GM21367 (cell line): ENCODE measurements around the gene HMGN4.
"Not testable (repeated sequence)": the region's sequence is repeated elsewhere in the genome, so short reads cannot be mapped to it uniquely, and the experiment has no call there.

Experiments
- ATAC-seq: cut with Tn5 transposase; IDR thresholded peaks from one replicate; pipeline ENCODE4 v1.9.1; 2021; ENCODE audit not compliant: unreplicated experiment

The HMGN4 gene

GRCh38 chr6:26522486-26523228 is 15.5 kb upstream of the HMGN4 start:
- ATAC-seq = not testable (repeated sequence)

DNA sequence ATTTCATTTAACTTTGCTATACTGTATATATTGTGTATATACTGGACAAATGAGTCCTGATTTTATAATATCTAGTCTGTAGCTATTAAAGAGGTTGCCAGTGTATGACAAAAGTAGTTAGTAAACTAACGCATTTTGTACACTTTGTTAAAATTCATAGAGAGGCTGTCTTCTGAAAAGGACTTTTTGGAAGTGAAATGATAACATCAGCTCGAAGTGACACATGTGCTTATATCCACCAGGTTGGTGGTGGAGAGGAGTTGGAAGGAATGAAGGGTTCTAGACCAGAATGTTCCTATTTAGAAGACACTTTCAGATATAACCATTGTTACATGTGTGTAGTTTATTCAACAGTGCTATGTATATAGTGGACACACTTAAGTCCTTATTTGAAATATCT is 13.9 kb upstream of the HMGN4 start:
- not testable (repeated sequence) for ATAC-seq

DNA sequence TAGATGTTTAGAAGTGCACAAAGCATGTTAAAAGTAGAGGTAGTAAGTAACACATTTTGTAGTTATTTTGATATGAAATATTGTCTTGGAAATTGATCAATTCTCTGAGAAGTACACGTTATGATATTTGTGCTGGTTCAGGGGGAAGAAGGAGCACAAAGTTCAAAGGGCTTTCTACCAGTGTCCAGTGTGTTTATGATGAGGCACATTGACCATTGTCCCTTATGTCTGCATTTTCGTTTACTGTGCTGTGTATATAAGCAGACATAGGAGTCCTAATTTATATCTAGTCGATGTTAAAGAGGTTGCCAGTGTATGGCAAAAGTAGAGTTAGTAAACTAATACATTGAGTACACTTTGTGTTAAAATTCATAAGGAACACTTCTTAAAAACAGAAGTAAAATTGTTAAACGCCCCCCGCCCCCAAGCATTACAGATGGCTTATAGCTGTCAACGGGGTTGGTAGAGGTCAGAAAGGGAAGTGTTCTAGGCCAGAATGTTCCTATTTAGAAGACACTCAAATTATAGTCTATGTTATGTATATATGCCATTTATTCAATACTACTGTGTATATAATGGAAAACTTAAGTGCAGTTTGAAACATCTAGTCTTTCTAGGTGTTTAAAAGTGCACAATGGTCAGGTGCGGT is 13.3 kb upstream of the HMGN4 start:
- no peak for ATAC-seq

- ATAC-seq = no peak
These were observed 12.3 kb upstream of the HMGN4 start for GRCh38 chr6:26525838-26526237.

- no peak for ATAC-seq
These were observed 11.2 kb upstream of the HMGN4 start for GRCh38 chr6:26526928-26527327.

DNA sequence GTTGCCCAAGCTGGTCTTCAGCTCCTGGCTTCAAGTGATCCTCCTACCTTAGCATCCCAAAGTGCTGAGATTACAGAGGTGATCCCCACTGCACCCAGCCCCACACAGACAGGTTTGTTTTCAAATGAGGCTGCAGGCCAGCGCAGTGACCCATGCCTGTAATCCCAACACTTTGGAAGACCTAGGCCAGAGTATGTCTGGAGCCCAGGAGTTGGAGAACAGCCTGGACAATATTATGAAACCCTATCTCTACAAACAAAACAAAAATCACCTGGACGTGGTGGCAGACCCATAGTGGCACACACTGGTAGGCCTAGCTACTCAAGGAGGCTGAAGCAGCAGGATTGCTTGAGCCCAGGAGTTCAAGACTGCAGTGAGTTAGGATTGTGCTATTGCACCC is 8.0 kb upstream of the HMGN4 start:
- no peak for ATAC-seq

DNA sequence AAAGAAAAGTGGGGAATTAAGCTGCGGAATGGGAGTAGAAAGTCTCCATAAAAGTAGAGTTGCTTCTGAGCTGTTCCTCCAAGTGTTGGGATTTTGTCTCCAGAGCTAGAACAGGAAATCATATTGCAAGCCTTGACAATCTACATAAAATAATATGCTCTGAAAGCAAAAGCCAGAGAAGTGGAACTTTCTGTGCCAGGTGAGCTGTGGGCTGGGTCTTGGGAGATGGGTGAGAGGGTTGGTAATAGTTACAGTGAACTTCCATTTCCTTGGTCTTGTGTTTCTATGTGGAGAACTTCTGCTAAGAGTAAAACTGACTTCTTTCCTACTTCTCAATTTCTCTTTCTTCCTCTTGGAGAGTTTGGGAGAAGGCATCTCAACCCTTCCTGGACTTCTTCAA is 6.3 kb upstream of the HMGN4 start:
- ATAC-seq = no peak

DNA sequence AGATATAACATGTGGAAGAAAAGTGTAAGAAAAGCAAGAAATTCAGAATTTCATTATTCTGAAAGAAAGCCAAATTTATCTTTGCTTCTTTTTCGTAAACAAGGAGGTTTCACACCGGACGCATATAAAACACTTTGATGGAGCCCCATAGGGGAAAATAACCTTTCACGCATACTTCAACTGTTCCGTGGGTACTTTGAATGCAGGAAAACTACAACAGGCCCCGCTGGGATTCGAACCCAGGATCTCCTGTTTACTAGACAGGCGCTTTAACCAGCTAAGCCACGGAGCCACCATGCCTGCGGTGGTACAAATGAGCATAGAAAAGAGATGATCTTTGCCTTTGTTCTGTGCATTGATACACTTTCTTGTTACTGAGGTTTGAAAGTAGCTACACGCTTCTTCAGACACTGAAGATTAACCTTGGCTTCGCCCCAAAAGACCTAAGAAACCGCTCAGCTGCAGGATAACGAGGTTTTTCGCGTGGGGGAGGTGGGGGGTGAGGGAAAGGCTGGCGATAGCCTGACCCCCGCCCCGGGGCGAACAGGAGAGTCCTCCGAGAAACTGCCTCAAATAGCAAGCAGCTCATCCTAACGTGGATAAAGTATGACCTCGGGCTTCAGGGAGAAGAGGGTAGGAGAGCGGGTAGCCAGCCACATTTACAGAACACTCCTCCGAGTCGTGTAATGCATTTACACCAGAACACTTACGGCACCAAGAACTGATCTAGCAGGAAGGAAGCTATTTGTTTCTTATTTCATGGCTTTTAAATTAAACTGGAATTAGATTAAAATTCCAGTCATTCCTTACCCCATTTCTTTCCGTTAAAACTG is 5.3 kb upstream of the HMGN4 start:
- ATAC-seq = no peak

GRCh38 chr6:26533532-26533931 is 4.6 kb upstream of the HMGN4 start:
- ATAC-seq = no peak

DNA sequence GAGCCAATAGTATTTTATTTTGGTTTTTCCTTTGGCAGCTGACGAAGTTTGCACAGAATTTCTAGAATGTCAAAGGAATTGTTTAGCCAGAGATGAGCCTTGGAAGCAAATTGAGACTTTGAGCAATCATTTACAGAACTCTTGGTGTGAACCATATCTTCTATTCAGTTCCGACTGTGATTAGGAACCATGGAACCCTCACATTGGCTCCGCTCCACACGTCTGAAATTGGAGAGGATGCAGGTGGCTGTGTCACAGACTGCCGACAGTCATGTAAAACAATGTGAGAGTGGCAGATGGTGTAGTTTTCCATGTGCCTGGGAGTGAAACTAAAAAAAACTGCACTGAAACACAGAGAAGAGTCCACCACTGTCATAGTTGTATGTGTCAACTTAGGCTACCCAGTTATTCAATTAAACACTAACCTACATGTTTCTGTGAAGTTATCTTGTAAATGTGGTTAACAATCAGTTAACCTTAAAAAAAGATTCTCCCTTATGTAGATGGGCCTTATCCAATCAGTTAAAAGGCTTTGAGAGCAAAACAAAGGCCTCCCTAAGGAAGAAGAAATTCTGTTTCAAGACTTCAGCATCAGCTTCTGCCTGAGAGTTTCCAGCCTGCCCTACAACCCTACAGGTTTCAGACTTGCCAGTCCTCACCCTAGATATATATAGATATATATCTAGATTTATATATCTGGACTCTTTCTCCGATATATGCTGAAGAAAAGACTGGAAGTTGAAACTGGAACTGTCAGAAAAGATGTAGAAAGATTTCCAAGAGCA is 3.3 kb upstream of the HMGN4 start:
- no peak for ATAC-seq

DNA sequence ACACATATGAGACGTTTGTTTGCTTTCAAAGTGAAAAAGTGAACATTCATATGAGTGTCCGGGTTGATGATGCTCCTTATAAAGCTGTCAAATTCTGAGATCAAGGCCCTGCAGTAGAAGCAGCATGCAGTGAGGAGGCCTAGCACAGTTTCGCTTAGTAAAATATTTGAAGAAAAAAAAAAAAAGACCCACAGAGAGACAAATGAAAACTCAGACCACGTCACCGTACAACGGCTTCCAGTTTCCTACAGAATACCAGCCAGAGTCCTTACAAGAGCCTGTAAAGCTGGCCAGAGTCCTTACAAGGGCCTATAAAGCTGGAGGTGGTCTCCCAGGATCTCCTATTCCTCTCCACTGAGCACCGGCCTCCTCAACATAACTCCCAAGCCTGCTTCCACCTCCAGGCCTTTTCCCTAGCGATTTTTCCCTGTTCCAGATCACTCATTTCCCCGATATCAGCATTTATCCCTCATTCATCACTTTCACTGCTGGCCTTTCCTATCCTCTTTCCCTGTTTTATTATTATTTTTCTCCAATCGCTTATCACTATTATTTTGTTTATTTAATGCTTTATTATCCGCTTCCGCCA is 1.5 kb upstream of the HMGN4 start:
- ATAC-seq = no peak

DNA sequence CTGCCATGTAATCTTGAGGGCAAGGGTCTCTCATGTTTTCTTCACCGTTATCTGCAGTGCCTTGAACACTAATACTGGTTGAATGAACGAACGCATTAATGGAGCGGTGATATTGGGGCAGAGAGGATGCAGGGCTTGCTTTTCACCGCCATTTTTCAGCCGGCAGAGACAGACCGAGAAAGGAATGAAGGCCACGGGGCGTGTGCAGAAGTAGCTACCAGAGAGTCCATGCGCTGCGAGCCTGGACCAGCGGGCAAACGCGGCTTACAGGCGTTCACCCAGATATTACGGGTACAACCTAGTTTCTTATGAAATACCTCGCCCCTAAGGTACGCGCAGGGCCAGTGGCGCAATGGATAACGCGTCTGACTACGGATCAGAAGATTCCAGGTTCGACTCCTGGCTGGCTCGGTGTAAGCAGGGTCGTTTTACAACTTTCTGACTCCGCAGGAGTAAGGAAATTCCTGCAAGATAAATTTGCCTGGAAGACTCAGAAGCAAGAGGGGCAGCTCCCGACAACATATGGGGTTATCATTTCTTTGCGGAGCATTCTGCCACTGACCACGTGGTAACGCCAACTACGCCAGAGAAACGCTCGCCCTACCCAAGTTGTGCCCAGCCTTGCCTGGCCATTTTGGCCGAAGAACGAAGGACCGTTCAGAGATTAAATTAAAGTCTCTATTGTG is 863 bp upstream of the HMGN4 start:
- ATAC-seq = peak; percentile 36

GRCh38 chr6:26538572-26538902 is 371 bp downstream of the HMGN4 start:
- no peak for ATAC-seq

DNA sequence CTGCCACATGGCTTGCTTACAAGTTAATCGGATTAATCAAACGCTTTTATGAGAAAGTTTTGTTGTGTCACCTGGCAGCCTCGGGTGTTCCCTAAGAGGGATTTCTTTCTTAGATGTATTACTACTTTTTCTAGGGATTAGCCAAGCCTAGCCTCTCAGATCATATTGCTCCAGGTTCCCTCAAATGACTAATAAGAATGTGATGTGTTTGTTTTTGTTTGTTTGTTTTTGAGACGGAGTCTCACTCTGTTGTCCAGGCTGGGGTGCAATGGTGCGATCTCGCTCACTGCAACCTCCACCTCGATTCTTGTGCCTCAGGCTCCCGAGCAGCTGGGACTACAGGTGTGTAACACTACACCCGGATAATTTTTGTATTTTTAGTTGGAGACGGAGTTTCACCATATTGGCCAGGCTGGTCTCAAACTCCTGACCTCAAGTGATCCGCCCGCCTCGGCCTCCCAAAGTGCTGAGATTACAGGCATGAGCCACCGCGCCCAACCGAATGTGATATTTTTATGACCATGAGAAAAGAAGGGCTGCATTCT is 977 bp downstream of the HMGN4 start:
- ATAC-seq = no peak

- no peak for ATAC-seq
These were observed 3.4 kb downstream of the HMGN4 start for GRCh38 chr6:26541579-26541978.

DNA sequence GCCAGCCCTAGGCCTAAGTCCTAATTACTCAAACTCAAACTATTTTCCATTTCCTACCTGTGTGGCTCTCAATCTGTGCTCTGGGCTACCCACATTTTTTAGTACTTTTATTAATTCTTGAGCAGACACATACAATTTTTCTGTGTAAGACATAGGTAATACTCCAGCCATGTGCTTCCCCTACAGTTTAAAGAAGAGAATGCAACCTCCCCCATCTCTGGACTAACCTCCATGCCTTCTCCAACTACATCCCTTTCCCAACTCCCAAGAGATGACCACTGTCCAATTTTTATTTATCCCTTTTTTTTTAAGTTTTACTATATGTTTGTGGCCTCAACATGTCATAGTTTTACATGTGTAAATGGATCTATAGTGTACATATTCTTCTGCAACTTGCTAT is 5.8 kb downstream of the HMGN4 start:
- ATAC-seq = no peak

DNA sequence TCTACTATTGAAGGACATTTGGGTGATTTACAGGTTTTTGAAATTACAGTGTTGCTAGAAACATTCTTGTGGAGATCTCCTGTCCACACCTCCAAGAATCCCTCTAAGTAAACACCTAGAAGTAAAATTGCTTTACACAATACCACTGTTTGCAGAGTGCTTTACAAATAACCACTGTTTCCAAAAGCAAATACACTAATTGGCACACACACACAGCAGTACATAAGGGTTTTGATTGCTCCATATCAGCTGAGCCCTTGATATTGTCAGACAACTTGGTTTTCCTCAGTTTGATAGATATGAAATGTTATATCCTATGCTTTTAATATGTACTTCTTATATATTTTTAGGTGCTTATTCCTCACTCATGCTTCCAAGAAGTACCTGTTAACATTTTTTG is 6.3 kb downstream of the HMGN4 start:
- no peak for ATAC-seq

DNA sequence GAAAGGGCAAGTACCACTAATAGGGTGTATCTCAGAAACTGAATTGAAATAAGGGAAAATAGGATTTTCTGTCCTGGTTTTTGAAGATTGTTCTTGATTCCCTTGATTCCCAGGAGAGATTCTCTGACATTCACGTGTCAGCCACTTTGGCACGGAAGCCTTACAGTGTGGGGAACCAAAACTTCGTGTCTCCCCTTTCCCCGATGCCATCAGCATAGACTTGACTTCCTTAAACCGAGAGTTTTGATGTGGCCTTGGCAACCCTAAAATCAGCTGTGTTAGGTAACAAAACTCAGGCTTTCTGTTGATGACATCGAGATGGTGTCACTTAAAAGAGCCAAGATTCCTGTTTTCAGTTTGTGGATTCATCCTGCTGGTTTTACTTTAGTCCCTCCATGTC is 7.5 kb downstream of the HMGN4 start:
- no peak for ATAC-seq

DNA sequence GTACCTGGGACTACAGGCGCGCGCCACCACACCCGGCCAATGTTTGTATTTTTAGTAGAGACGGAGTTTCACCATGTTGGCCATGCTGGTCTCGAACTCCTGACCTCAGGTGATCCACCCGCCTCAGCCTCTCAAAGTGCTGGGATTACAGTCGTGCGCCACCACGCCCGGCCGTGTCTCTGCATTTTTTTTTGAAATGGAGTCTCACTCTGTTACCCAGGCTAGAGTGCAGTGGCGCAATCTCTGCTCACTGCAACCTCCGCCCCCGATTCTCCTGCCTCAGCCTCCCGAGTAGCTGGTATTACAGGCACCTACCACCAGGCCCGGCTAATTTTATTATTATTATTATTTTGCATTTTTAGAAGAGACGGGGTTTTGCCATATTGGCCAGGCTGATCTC is 9.2 kb downstream of the HMGN4 start:
- not testable (repeated sequence) for ATAC-seq
